Activated CD8-positive, alpha-beta memory T cell treated with anti-CD3 and anti-CD28 coated beads, Interleukin-2, amount 50 U/mL, for 48 hours (primary cell): ENCODE data around the gene LOXL1.
A peak's percentile ranks its signal among the peaks of the same experiment; 100 is the strongest.
"Not testable (repeated sequence)": the region's sequence is repeated elsewhere in the genome, so short reads cannot be mapped to it uniquely, and the experiment has no call there.

Experiments used
- DNase-seq: peaks from one replicate; pipeline ENCODE4 v3.0.0-alpha.2; 2020

LOXL1 gene

GRCh38 chr15:73954188-73955145 lies 28.2 kb downstream of the LOXL1 start:
- no peak for DNase-seq

- DNase-seq = no peak
Measured at GRCh38 chr15:73955326-73955725, 29.1 kb downstream of the LOXL1 start.

GRCh38 chr15:73955861-73956742 lies 29.8 kb downstream of the LOXL1 start:
- no peak for DNase-seq

- no peak for DNase-seq
Measured at GRCh38 chr15:73956743-73957135, 30.5 kb downstream of the LOXL1 start.

GRCh38 chr15:73957276-73957675 lies 31.0 kb downstream of the LOXL1 start:
- DNase-seq = no peak

GRCh38 chr15:73957785-73958184 lies 31.5 kb downstream of the LOXL1 start:
- DNase-seq = no peak

GRCh38 chr15:73959012-73959581 lies 32.8 kb downstream of the LOXL1 start:
- DNase-seq = no peak

GRCh38 chr15:73959801-73960200 lies 33.5 kb downstream of the LOXL1 start:
- DNase-seq = no peak

GRCh38 chr15:73960472-73961070 lies 34.3 kb downstream of the LOXL1 start:
- not testable (repeated sequence) for DNase-seq

GRCh38 chr15:73962433-73962832 lies 36.2 kb downstream of the LOXL1 start:
- DNase-seq = no peak

- DNase-seq = peak; percentile 98
Measured at GRCh38 chr15:73964736-73965093, 38.5 kb downstream of the LOXL1 start.

GRCh38 chr15:73965094-73965757 lies 39.0 kb downstream of the LOXL1 start:
- DNase-seq = peak; percentile 72

- DNase-seq = no peak
Measured at GRCh38 chr15:73965758-73966113, 39.5 kb downstream of the LOXL1 start.

GRCh38 chr15:73968461-73968860 lies 42.2 kb downstream of the LOXL1 start:
- no peak for DNase-seq

- peak; percentile 37 for DNase-seq
Measured at GRCh38 chr15:73969151-73969759, 43.0 kb downstream of the LOXL1 start.

- peak; percentile 86 for DNase-seq
Measured at GRCh38 chr15:73972984-73973682, 46.9 kb downstream of the LOXL1 start.

- peak; percentile 49 for DNase-seq
Measured at GRCh38 chr15:73973683-73974200, 47.5 kb downstream of the LOXL1 start.

- DNase-seq = peak; percentile 46
Measured at GRCh38 chr15:73975440-73976125, 49.3 kb downstream of the LOXL1 start.

- no peak for DNase-seq
Measured at GRCh38 chr15:73978896-73979295, 52.6 kb downstream of the LOXL1 start.

- no peak for DNase-seq
Measured at GRCh38 chr15:73979636-73980035, 53.4 kb downstream of the LOXL1 start.
